ENCODE results near the gene SPIRE2.
"Not testable (repeated sequence)": the region's sequence is repeated elsewhere in the genome, so short reads cannot be mapped to it uniquely, and the experiment has no call there.

The SPIRE2 gene

DNA sequence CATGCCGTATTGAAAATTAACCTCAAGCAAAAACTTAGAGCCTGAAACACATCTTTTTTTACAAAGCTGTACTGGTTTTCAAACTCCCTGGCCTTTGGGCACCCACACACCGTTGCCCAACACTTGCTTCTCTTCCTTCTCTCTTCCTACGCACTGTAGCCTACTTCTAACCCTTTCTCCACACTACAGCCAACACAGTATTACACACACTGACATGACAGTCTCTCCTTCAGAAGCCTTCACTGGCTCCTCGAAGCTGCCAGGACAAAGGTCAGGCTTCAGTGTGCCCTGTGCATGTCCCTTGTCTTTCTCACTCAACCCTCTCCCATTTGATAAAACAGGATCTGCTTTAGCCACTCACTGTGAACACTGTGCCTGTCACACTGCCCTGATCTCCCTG, 19.8 kb upstream of the SPIRE2 start:
- no peak overlapping the region for H3K4me3 ChIP-seq (ENCODE audit: low read depth, low read length)
- DNase-seq (ENCODE audit: low read depth) = no peak
- TF ChIP-seq CTCF (IDR thresholded peaks at IDR 0.05; ENCODE audit: insufficient read depth, low read depth, low read length, missing control alignments) = no peak

DNA sequence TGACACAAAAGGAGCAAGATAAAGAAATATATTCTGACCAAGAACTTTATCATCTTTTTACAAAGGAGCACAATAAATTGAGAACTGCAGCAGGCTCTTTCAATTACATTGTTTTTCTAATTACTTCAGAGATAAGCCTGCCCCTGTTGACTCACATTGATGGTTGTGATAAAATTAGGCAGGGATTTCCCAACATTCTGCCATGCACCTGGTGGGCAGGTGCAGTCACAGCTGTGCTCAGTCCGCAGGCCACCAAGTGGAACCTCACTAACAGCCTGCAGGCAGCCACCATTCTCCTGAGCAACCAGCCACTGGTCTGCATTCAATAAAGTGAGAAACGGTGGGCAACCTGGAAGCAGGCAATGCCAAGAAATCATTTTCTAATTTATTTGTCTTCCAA, 17.0 kb upstream of the SPIRE2 start:
- DNase-seq (ENCODE audit: low read depth) = peak; percentile 29
- no peak for TF ChIP-seq CTCF (IDR thresholded peaks at IDR 0.05; ENCODE audit: insufficient read depth, low read depth, low read length, missing control alignments)
- no peak overlapping the region for H3K4me3 ChIP-seq (ENCODE audit: low read depth, low read length)

DNA sequence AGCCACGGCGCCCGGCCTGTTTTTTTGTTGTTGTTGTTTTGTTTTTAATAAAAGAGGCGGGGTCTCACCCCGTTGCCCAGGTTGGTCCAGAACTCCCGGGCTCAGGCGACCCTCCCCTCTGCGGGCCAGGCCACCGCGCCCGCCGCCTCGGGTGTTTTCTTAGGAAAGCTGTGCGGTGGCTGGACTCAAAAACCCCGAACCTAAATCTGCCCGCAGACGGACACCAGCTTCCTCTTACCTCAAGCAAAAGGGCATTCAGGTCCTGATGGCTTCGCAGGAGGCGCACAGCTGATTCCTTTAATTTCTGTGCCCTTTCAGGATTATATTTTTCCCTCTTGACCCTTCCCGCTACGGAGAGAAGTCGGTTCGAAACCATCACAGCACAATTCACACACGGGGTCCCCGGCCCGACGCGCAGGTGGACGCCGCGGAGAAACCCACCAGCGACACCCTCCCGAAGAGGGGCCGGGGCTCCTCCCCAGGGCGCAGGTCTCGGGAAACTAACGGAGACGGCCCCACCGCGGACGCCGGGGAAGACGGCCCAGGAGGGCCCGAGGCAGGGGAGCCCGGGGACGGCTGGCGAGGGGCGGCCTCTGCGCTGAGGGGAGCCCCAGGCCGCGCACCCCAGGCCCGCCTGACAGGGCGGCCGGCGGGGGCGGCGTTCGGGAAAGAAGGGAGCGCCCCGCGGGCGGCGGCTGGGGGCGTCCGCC, 12.5 kb upstream of the SPIRE2 start:
- no peak for TF ChIP-seq CTCF (IDR thresholded peaks at IDR 0.05; ENCODE audit: insufficient read depth, low read depth, low read length, missing control alignments)

DNA sequence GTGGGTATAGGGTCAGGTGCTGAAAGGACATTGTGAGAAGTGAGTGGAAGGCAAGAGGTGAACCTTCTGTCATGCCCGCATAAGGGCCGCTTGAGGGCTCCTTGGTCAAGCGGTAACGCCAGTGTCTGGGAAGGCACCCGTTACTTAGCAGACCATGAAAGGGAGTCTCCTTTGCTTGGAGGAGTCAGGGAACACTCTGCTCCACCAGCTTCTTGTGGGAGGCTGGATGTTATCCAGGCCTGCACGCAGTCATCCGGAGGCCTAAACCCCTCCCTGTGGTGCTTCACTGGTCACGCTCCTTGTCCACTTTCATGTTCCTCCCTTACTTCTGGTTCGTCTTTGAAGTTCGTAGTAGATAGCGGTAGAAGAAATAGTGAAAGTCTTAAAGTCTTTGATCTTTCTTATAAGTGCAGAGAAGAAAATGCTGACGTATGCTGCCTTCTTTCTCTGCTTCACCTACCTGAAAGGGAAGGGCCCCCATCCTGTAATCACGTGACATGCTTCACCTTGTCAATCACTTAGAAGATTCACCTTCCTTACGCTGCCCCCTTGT, 9.3 kb upstream of the SPIRE2 start:
- DNase-seq (ENCODE audit: low read depth); H3K4me3 ChIP-seq (ENCODE audit: low read depth, low read length): not testable (repeated sequence)

More for the DNA sequence above, 12.5 kb upstream of the SPIRE2 start:
- peak overlapping the region; percentile 58 for H3K4me3 ChIP-seq (ENCODE audit: low read depth, low read length)
- peak; percentile 51 for DNase-seq (ENCODE audit: low read depth)

DNA sequence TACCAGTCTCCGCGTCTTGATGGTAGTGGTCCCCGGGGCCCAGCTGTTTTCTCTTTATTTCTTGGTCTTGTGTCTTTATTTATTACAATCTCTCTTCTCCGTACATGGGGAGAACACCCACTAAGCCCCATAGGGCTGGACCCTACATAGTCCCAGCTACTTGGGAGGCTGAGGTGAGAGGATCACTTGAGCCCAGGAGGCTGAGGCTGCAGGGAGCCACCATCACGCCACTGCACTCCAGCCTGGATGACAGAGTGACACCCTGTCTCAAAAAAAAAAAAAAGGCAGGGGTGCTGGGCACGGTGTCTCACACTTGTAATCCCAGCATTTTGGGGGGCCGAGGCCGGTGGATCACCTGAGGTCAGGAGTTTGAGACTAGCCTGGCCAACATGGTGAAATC, 8.8 kb upstream of the SPIRE2 start:
- not testable (repeated sequence) for H3K4me3 ChIP-seq (ENCODE audit: low read depth, low read length); DNase-seq (ENCODE audit: low read depth)

- DNase-seq (ENCODE audit: low read depth) = no peak
- no peak for TF ChIP-seq CTCF (IDR thresholded peaks at IDR 0.05; ENCODE audit: insufficient read depth, low read depth, low read length, missing control alignments)
- no peak overlapping the region for H3K4me3 ChIP-seq (ENCODE audit: low read depth, low read length)
Observed at GRCh38 chr16:89821438-89822187, 6.7 kb upstream of the SPIRE2 start.

- H3K4me3 ChIP-seq (ENCODE audit: low read depth, low read length) = no peak overlapping the region
- TF ChIP-seq CTCF (IDR thresholded peaks at IDR 0.05; ENCODE audit: insufficient read depth, low read depth, low read length, missing control alignments) = no peak
- DNase-seq (ENCODE audit: low read depth) = no peak
Observed at GRCh38 chr16:89822188-89823086, 5.8 kb upstream of the SPIRE2 start.
